DOHH2 (cell line): ENCODE measurements around the gene HHATL.

Experiments used
- EZH2phosphoT487 ChIP-seq: fragments of 200-600 bp; sonication (generic); IDR thresholded peaks from 2 replicates; pipeline ENCODE4 v1.6.1; 2017; ENCODE audit warnings: borderline replicate concordance, mild to moderate bottlenecking, antibody characterized with exemption, low read length, moderate library complexity, mixed read lengths
- TF ChIP-seq, protein P1 (sequence below): fragments of 200-600 bp; sonication (generic); IDR thresholded peaks from one replicate; pipeline ENCODE4 v1.5.1; 2014; ENCODE audit warnings: antibody characterized with exemption, mild to moderate bottlenecking, low read depth, low read length; ENCODE audit not compliant: poor library complexity, severe bottlenecking

DNA sequence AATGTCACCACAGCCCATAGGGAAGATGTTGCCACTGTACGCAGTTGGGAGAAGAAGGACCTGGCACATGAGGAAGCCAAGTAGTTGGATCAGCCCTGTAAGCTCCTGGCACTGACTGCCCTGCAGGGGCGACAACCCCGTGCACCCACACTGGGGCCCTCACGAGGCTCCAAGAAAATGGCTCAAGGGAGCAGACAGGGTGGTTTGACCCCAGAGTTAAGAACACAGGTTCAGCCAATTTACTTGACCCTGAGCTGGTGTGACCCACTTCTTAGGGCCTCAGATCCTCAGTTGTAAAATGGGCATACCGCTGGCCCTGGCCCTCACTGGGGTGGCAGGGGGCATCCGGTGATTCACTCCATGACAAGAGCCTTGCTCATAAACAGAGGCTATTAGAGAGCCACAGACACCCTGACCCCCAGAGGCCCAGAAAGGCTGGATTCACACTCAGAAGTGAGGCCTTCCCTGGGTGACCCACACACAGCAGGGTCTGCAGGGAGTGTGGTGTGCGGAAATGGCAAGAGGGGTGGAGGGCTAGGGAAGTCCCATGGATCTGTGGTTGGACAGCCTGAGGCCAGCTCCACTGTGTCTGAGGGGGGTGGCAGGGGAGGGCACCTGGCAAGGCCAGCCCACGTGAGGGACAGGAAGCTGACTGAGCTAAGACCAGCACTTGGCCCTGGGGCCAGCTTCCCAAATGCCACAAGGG lies 1.7 kb upstream of the HHATL start:
- TF ChIP-seq, protein P1, sequence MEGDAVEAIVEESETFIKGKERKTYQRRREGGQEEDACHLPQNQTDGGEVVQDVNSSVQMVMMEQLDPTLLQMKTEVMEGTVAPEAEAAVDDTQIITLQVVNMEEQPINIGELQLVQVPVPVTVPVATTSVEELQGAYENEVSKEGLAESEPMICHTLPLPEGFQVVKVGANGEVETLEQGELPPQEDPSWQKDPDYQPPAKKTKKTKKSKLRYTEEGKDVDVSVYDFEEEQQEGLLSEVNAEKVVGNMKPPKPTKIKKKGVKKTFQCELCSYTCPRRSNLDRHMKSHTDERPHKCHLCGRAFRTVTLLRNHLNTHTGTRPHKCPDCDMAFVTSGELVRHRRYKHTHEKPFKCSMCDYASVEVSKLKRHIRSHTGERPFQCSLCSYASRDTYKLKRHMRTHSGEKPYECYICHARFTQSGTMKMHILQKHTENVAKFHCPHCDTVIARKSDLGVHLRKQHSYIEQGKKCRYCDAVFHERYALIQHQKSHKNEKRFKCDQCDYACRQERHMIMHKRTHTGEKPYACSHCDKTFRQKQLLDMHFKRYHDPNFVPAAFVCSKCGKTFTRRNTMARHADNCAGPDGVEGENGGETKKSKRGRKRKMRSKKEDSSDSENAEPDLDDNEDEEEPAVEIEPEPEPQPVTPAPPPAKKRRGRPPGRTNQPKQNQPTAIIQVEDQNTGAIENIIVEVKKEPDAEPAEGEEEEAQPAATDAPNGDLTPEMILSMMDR: no peak
- TF ChIP-seq EZH2phosphoT487: no peak
